ENCODE results near the gene CDH23.

Gene CDH23

GRCh38 chr10:71741029-71741428 is 344.3 kb downstream of the CDH23 start:
- Histone ChIP-seq H3K36me3 (ENCODE audit: control insufficient read depth, insufficient read depth, low read length) (no peaks in the 10 kb centered on the region), H3K79me2 (no peaks in the 10 kb centered on the region), H3K4me1 (no peaks in the 10 kb centered on the region), H3K4me2 (ENCODE audit: low read length) (no peak overlapping the region), H3K9ac (no peak overlapping the region), H3K4me3 (ENCODE audit: low read depth, low read length) (no peak overlapping the region), H3K27me3 (ENCODE audit: control insufficient read depth, insufficient read depth, low read length) (no peaks in the 10 kb centered on the region), H2AFZ (no peak overlapping the region), H3K9me3 (ENCODE audit: control insufficient read depth, low read length) (no peaks in the 10 kb centered on the region), H3K27ac (no peak overlapping the region)
- TF ChIP-seq, protein P1, sequence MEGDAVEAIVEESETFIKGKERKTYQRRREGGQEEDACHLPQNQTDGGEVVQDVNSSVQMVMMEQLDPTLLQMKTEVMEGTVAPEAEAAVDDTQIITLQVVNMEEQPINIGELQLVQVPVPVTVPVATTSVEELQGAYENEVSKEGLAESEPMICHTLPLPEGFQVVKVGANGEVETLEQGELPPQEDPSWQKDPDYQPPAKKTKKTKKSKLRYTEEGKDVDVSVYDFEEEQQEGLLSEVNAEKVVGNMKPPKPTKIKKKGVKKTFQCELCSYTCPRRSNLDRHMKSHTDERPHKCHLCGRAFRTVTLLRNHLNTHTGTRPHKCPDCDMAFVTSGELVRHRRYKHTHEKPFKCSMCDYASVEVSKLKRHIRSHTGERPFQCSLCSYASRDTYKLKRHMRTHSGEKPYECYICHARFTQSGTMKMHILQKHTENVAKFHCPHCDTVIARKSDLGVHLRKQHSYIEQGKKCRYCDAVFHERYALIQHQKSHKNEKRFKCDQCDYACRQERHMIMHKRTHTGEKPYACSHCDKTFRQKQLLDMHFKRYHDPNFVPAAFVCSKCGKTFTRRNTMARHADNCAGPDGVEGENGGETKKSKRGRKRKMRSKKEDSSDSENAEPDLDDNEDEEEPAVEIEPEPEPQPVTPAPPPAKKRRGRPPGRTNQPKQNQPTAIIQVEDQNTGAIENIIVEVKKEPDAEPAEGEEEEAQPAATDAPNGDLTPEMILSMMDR (IDR thresholded peaks at IDR 0.05): no peak

GRCh38 chr10:71741671-71742070 is 345.0 kb downstream of the CDH23 start:
- Histone ChIP-seq H3K79me2 (no peaks in the 10 kb centered on the region), H3K9me3 (ENCODE audit: control insufficient read depth, low read length) (no peaks in the 10 kb centered on the region), H2AFZ (no peak overlapping the region), H3K27me3 (ENCODE audit: control insufficient read depth, insufficient read depth, low read length) (no peaks in the 10 kb centered on the region), H3K4me1 (no peaks in the 10 kb centered on the region), H3K4me3 (ENCODE audit: low read depth, low read length) (no peak overlapping the region), H3K27ac (no peak overlapping the region), H3K4me2 (ENCODE audit: low read length) (no peak overlapping the region), H3K36me3 (ENCODE audit: control insufficient read depth, insufficient read depth, low read length) (no peaks in the 10 kb centered on the region), H3K9ac (no peak overlapping the region)
- TF ChIP-seq, protein P1 (IDR thresholded peaks at IDR 0.05): no peak

DNA sequence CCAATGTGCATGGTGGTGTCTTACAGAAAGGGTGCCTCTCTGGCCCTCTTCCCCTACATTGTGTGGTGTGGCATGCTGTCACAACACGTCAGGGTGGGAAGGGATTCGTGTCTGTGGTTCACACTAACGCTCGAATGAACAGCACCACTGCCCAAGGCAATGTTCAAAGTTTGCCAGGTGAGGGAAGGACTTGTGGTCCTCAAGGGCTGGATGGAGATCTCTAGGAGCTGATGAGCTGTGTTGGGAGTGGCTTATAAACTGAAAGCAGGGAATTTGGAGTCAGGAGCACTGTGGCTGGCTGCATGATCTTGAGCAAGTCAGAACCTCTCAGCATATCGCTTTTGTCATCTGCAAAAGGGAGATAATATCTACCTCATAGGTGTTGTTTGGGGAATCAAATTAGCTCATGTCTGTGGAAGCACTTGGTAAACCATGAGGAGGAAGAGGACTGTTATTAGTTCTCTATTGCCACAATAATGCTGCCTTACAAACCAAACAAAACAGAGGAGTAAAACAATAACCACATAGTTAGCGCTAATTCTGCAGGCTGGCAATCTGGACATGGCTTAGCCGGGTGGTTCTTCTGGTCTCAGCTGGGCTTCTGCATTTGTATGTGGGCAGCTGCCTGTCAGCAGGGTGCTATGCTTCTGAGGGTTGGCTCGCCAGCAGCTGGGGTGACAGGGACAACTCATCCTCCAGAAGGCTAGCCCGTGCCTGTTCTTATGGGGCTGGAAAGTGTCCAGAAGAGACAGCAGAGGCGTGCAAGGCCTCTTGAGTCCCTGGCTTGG is 345.8 kb downstream of the CDH23 start:
- no peak overlapping the region for H3K27ac ChIP-seq
- no peaks in the 10 kb centered on the region for H3K36me3 ChIP-seq (ENCODE audit: control insufficient read depth, insufficient read depth, low read length)
- H2AFZ ChIP-seq: no peak overlapping the region
- H3K79me2 ChIP-seq: no peaks in the 10 kb centered on the region
- H3K27me3 ChIP-seq (ENCODE audit: control insufficient read depth, insufficient read depth, low read length): no peaks in the 10 kb centered on the region
- no peaks in the 10 kb centered on the region for H3K4me1 ChIP-seq
- no peak overlapping the region for H3K9ac ChIP-seq
- H3K4me3 ChIP-seq (ENCODE audit: low read depth, low read length): no peak overlapping the region
- TF ChIP-seq, protein P1 (IDR thresholded peaks at IDR 0.05): no peak
- no peak overlapping the region for H3K4me2 ChIP-seq (ENCODE audit: low read length)
- no peaks in the 10 kb centered on the region for H3K9me3 ChIP-seq (ENCODE audit: control insufficient read depth, low read length)

- no peaks in the 10 kb centered on the region for H3K4me1 ChIP-seq
- H2AFZ ChIP-seq: no peak overlapping the region
- H3K9me3 ChIP-seq (ENCODE audit: control insufficient read depth, low read length): no peaks in the 10 kb centered on the region
- no peaks in the 10 kb centered on the region for H3K79me2 ChIP-seq
- H3K4me2 ChIP-seq (ENCODE audit: low read length): no peak overlapping the region
- H3K27ac ChIP-seq: no peak overlapping the region
- H3K9ac ChIP-seq: no peak overlapping the region
- H3K27me3 ChIP-seq (ENCODE audit: control insufficient read depth, insufficient read depth, low read length): no peaks in the 10 kb centered on the region
- no peaks in the 10 kb centered on the region for H3K36me3 ChIP-seq (ENCODE audit: control insufficient read depth, insufficient read depth, low read length)
- TF ChIP-seq, protein P1 (IDR thresholded peaks at IDR 0.05): no peak
- H3K4me3 ChIP-seq (ENCODE audit: low read depth, low read length): no peak overlapping the region
These were observed 346.5 kb downstream of the CDH23 start for GRCh38 chr10:71743089-71743838.
